Naive thymus-derived CD8-positive, alpha-beta T cell (primary cell): Measurements from ENCODE around the gene FUT9. TPM values are rescaled to one million over a fixed set of nuclear protein-coding genes. Genes with fewer than 3 reads are reported as not detected.

ENCODE experiments used
- ATAC-seq, 2 donors: fragments of 150-1000 bp; cut with Tn5 transposase in 1 of 2; sonication (Bioruptor Pico), chemical (Tn5 transposase) in 1 of 2; 1 replicate in 1 of 2; 2 replicates in 1 of 2; pipeline ENCODE4 v1.10.0; 2021; ENCODE audit warnings: mild to moderate bottlenecking in 2 of 2, moderate library complexity in 2 of 2
- POLR2A ChIA-PET: fragments of 350-600 bp; sonication (Branson Sonifier 250); formaldehyde crosslinking; loops from one replicate; lab custom pipeline; 2021; ENCODE audit warnings: antibody characterized with exemption; lab: Charles Lee
- DNase-seq, 10 donors: peaks; one replicate each; pipeline versions ENCODE4 v3.0.0 to v3.0.0-alpha.2; 2020 to 2022
- H3K27ac Mint-ChIP-seq, 10 donors: one replicate each; pipeline ENCODE4 v1.8.0; 2020 to 2022; ENCODE audit warnings: mild to moderate bottlenecking in 10 of 10, mixed read lengths in 10 of 10, moderate library complexity in 4 of 10, inconsistent platforms in 1 of 10
- H3K27me3 Mint-ChIP-seq, 5 donors: one replicate each; pipeline ENCODE4 v1.8.0; 2021 to 2022; ENCODE audit warnings: mixed read lengths in 5 of 5
- H3K36me3 Mint-ChIP-seq, 3 donors: one replicate each; pipeline ENCODE4 v1.8.0; 2020 to 2022; ENCODE audit warnings: mixed read lengths in 3 of 3, mild to moderate bottlenecking in 2 of 3, inconsistent platforms in 1 of 3
- H3K4me1 Mint-ChIP-seq, 4 donors: one replicate each; pipeline ENCODE4 v1.8.0; 2021 to 2022; ENCODE audit warnings: mixed read lengths in 4 of 4
- H3K4me3 Mint-ChIP-seq, 10 donors: one replicate each; pipeline ENCODE4 v1.8.0; 2020 to 2022; ENCODE audit warnings: mild to moderate bottlenecking in 10 of 10, mixed read lengths in 10 of 10, moderate library complexity in 6 of 10, inconsistent platforms in 1 of 10
- H3K9me3 Mint-ChIP-seq, 9 donors: one replicate each; pipeline ENCODE4 v1.8.0; 2020 to 2022; ENCODE audit warnings: mixed read lengths in 9 of 9, mild to moderate bottlenecking in 3 of 9, inconsistent platforms in 1 of 9, moderate library complexity in 1 of 9
- polyA plus RNA-seq, 3 donors: library from polyadenylated mRNA; unstranded; fragments of 300-500 nt; fragmentation: Illumina TruSeq; gene quantifications; one replicate each; pipeline ENCODE4 v1.2.3, GENCODE V29; 2021
- total RNA-seq, 8 experiments: library from RNA in 2 of 8; stranded (reverse) in 2 of 8; gene quantifications; one replicate each; pipeline ENCODE4 v1.2.3 and lab custom pipeline; 2021 to 2026

FUT9 gene
- total and polyA plus RNA-seq, 5 experiments from 2014 or later = not detected

GRCh38 chr6:96152114-96152708 is 136.4 kb downstream of the FUT9 start:
- no peak overlapping the region for H3K4me3 Mint-ChIP-seq
- peak overlapping the region in 1 of 10 donors; percentile 17 for H3K27ac Mint-ChIP-seq
- no peak for ATAC-seq
- peaks cover 0 to 8% (median 0%) of the 10 kb centered on the region in 5 donors for H3K27me3 Mint-ChIP-seq
- peaks cover 0 to 2% (median 0%) of the 10 kb centered on the region in 3 donors for H3K36me3 Mint-ChIP-seq
- no peak for DNase-seq
- no peaks in the 10 kb centered on the region for H3K9me3 Mint-ChIP-seq
- POLR2A ChIA-PET = no interaction called here
- H3K4me1 Mint-ChIP-seq = no peaks in the 10 kb centered on the region

GRCh38 chr6:96153775-96154174 is 138.0 kb downstream of the FUT9 start:
- no peak for DNase-seq
- ATAC-seq = no peak
- Mint-ChIP-seq H3K27ac (no peak overlapping the region), H3K27me3 (peaks cover 0 to 8% (median 0%) of the 10 kb centered on the region in 5 donors), H3K4me3 (no peak overlapping the region), H3K4me1 (no peaks in the 10 kb centered on the region), H3K9me3 (no peaks in the 10 kb centered on the region), H3K36me3 (peaks cover 0 to 2% (median 0%) of the 10 kb centered on the region in 3 donors)
- POLR2A ChIA-PET = no interaction called here

GRCh38 chr6:96156425-96156824 is 140.7 kb downstream of the FUT9 start:
- DNase-seq (no peak), ATAC-seq (no peak)
- H3K4me1 Mint-ChIP-seq = no peaks in the 10 kb centered on the region
- H3K4me3 Mint-ChIP-seq = no peak overlapping the region
- no peaks in the 10 kb centered on the region for H3K9me3 Mint-ChIP-seq
- POLR2A ChIA-PET = no interaction called here
- peaks cover 0 to 2% (median 0%) of the 10 kb centered on the region in 3 donors for H3K36me3 Mint-ChIP-seq
- no peak overlapping the region for H3K27ac Mint-ChIP-seq
- peaks cover 0 to 7% (median 0%) of the 10 kb centered on the region in 5 donors for H3K27me3 Mint-ChIP-seq

GRCh38 chr6:96157018-96157565 is 141.3 kb downstream of the FUT9 start:
- H3K9me3 Mint-ChIP-seq = no peaks in the 10 kb centered on the region
- POLR2A ChIA-PET = no interaction called here
- ATAC-seq (no peak), DNase-seq (no peak)
- no peaks in the 10 kb centered on the region for H3K4me1 Mint-ChIP-seq
- peak overlapping the region in 3 of 10 donors; percentile 6 to 30 (median 22) for H3K4me3 Mint-ChIP-seq
- peaks cover 0 to 2% (median 0%) of the 10 kb centered on the region in 3 donors for H3K36me3 Mint-ChIP-seq
- H3K27ac Mint-ChIP-seq = peak overlapping the region in 1 of 10 donors; percentile 2
- peaks cover 0 to 4% (median under 1%) of the 10 kb centered on the region in 5 donors for H3K27me3 Mint-ChIP-seq

GRCh38 chr6:96162711-96163120 is 146.9 kb downstream of the FUT9 start:
- H3K4me1 Mint-ChIP-seq = no peaks in the 10 kb centered on the region
- H3K27me3 Mint-ChIP-seq = peaks cover 0 to 3% (median 0%) of the 10 kb centered on the region in 5 donors
- H3K4me3 Mint-ChIP-seq = no peak overlapping the region
- no peaks in the 10 kb centered on the region for H3K36me3 Mint-ChIP-seq
- POLR2A ChIA-PET = no interaction called here
- DNase-seq (no peak), ATAC-seq (no peak)
- H3K27ac Mint-ChIP-seq = no peak overlapping the region
- H3K9me3 Mint-ChIP-seq = no peaks in the 10 kb centered on the region

GRCh38 chr6:96164802-96165201 is 149.0 kb downstream of the FUT9 start:
- H3K27me3 Mint-ChIP-seq = peaks cover 0 to 7% (median 2%) of the 10 kb centered on the region in 5 donors
- POLR2A ChIA-PET = no interaction called here
- ATAC-seq (no peak), DNase-seq (no peak)
- no peak overlapping the region for H3K27ac Mint-ChIP-seq
- H3K4me3 Mint-ChIP-seq = no peak overlapping the region
- H3K9me3 Mint-ChIP-seq = no peaks in the 10 kb centered on the region
- no peaks in the 10 kb centered on the region for H3K4me1 Mint-ChIP-seq
- no peaks in the 10 kb centered on the region for H3K36me3 Mint-ChIP-seq

GRCh38 chr6:96171112-96171511 is 155.3 kb downstream of the FUT9 start:
- POLR2A ChIA-PET = no interaction called here
- ATAC-seq = no peak
- H3K4me3 Mint-ChIP-seq = no peak overlapping the region
- no peaks in the 10 kb centered on the region for H3K9me3 Mint-ChIP-seq
- DNase-seq = no peak
- no peak overlapping the region for H3K27ac Mint-ChIP-seq
- H3K4me1 Mint-ChIP-seq = no peaks in the 10 kb centered on the region
- peaks cover 0 to 7% (median 0%) of the 10 kb centered on the region in 5 donors for H3K27me3 Mint-ChIP-seq
- no peaks in the 10 kb centered on the region for H3K36me3 Mint-ChIP-seq

- no peak for DNase-seq
- ATAC-seq = no peak
- Mint-ChIP-seq H3K27me3 (peaks cover 0 to 13% (median 2%) of the 10 kb centered on the region in 5 donors), H3K4me1 (no peaks in the 10 kb centered on the region), H3K9me3 (peaks cover 0 to 22% (median 6%) of the 10 kb centered on the region in 9 donors), H3K27ac (no peak overlapping the region), H3K36me3 (no peaks in the 10 kb centered on the region), H3K4me3 (no peak overlapping the region)
- POLR2A ChIA-PET = no interaction called here
These were observed 169.0 kb downstream of the FUT9 start for GRCh38 chr6:96184798-96185197.

- ATAC-seq (no peak), DNase-seq (no peak)
- Mint-ChIP-seq H3K27me3 (peaks cover 2 to 21% (median 7%) of the 10 kb centered on the region in 5 donors), H3K4me1 (no peaks in the 10 kb centered on the region), H3K4me3 (no peak overlapping the region), H3K36me3 (no peaks in the 10 kb centered on the region), H3K27ac (no peak overlapping the region), H3K9me3 (peaks cover 0 to 22% (median 6%) of the 10 kb centered on the region in 9 donors)
- POLR2A ChIA-PET = no interaction called here
These were observed 170.3 kb downstream of the FUT9 start for GRCh38 chr6:96186094-96186493.

GRCh38 chr6:96186516-96187195 is 170.9 kb downstream of the FUT9 start:
- Mint-ChIP-seq H3K36me3 (no peaks in the 10 kb centered on the region), H3K27me3 (peaks cover 2 to 23% (median 7%) of the 10 kb centered on the region in 5 donors), H3K27ac (no peak overlapping the region), H3K4me3 (no peak overlapping the region), H3K9me3 (peaks cover 0 to 27% (median 5%) of the 10 kb centered on the region in 9 donors), H3K4me1 (no peaks in the 10 kb centered on the region)
- POLR2A ChIA-PET = no interaction called here
- ATAC-seq = no peak
- DNase-seq = no peak

GRCh38 chr6:96194675-96195074 is 178.9 kb downstream of the FUT9 start:
- POLR2A ChIA-PET = no interaction called here

GRCh38 chr6:96195272-96195671 is 179.5 kb downstream of the FUT9 start:
- DNase-seq = no peak
- no peak overlapping the region for H3K27ac Mint-ChIP-seq
- no peaks in the 10 kb centered on the region for H3K36me3 Mint-ChIP-seq
- POLR2A ChIA-PET = no interaction called here
- H3K4me1 Mint-ChIP-seq = no peaks in the 10 kb centered on the region
- no peak overlapping the region for H3K4me3 Mint-ChIP-seq
- no peak for ATAC-seq
- H3K9me3 Mint-ChIP-seq = peaks cover 0 to 23% (median 9%) of the 10 kb centered on the region in 9 donors
- H3K27me3 Mint-ChIP-seq = peaks cover 0 to 13% (median 6%) of the 10 kb centered on the region in 5 donors

More at GRCh38 chr6:96194675-96195074, 178.9 kb downstream of the FUT9 start:
- Mint-ChIP-seq H3K4me1 (no peaks in the 10 kb centered on the region), H3K36me3 (no peaks in the 10 kb centered on the region), H3K4me3 (no peak overlapping the region), H3K27me3 (peaks cover 0 to 13% (median 6%) of the 10 kb centered on the region in 5 donors), H3K27ac (no peak overlapping the region), H3K9me3 (peaks cover 0 to 23% (median 9%) of the 10 kb centered on the region in 9 donors)
- DNase-seq (no peak), ATAC-seq (no peak)

- POLR2A ChIA-PET = no interaction called here
- no peaks in the 10 kb centered on the region for H3K4me1 Mint-ChIP-seq
- ATAC-seq (no peak), DNase-seq (no peak)
- H3K27me3 Mint-ChIP-seq = peaks cover 0 to 3% (median 0%) of the 10 kb centered on the region in 5 donors
- H3K4me3 Mint-ChIP-seq = no peak overlapping the region
- no peaks in the 10 kb centered on the region for H3K36me3 Mint-ChIP-seq
- H3K27ac Mint-ChIP-seq = no peak overlapping the region
- H3K9me3 Mint-ChIP-seq = peaks cover 0 to 18% (median 8%) of the 10 kb centered on the region in 9 donors
These were observed 180.9 kb downstream of the FUT9 start for GRCh38 chr6:96196633-96197032.
